GM10248 (cell line): ENCODE data around the gene LRRK1.

Experiments
- CTCF ChIA-PET: fragments of 300-600 bp; sonication (Branson Sonifier 250); formaldehyde crosslinking; extraction: SDS; loops from one replicate; lab custom pipeline; 2021; ENCODE audit warnings: antibody characterized with exemption; lab: Yijun Ruan, JAX
- POLR2A ChIA-PET: fragments of 350-650 bp; sonication (Branson Sonifier 250); formaldehyde crosslinking; extraction: SDS; loops from one replicate; lab custom pipeline; 2020; ENCODE audit warnings: antibody characterized with exemption; lab: Yijun Ruan, JAX
- DNase-seq: peaks from one replicate; pipeline ENCODE4 v3.0.0; 2012; ENCODE audit errors: extremely low spot score
- CTCF ChIP-seq: IDR thresholded peaks from 2 replicates; pipeline ENCODE4 v1.5.1; 2012; ENCODE audit warnings: mild to moderate bottlenecking, low read depth; ENCODE audit errors: extremely low read depth, missing control alignments, control extremely low read depth

The LRRK1 gene

DNA sequence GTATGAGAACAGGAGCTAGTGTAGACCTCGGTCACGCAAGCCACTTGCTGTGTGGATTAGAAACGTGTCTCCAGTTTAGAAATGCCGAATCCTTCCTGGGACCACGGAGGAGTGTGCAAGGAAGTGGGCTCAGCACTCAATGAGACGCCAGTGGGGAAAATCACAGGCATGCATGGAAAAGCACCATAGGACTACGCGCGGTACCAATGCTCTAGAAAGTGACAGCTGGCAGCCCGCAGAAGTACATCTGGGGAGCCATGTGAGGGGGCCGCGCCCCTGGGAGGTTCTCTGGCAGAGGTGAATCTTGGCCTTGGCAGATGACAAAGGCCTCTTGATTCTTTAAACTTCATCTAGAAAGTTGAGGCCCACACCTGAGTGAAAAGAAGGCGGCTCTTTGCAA lies 99.3 kb downstream of the LRRK1 start:
- ChIA-PET CTCF (interaction anchor here (1.3 to 7.1 kb wide), 4 partner anchors 10 to 240 kb away, joined by 5 to 83 read pairs (median 11); partner anchors contain the start of gene CHSY1), POLR2A (no interaction called here)
- no peak for DNase-seq
- no peak for TF ChIP-seq CTCF

GRCh38 chr15:101019366-101019896 lies 100.3 kb downstream of the LRRK1 start:
- no peak for TF ChIP-seq CTCF
- no peak for DNase-seq
- CTCF ChIA-PET, result interaction anchor here (0.9 to 7.1 kb wide), 5 partner anchors 11 to 239 kb away, joined by 3 to 83 read pairs (median 6); partner anchors contain the start of gene CHSY1
- POLR2A ChIA-PET, result no interaction called here

GRCh38 chr15:101020451-101020850 lies 101.3 kb downstream of the LRRK1 start:
- no peak for TF ChIP-seq CTCF
- POLR2A ChIA-PET, result interaction anchor here (0.7 kb wide), 1 partner anchor 1775 kb away, joined by 8 read pairs; no protein-coding TSS in a partner anchor
- CTCF ChIA-PET, result interaction anchor here (0.7 to 7.1 kb wide), 7 partner anchors 12 to 456 kb away, joined by 3 to 83 read pairs (median 5); no protein-coding TSS in a partner anchor
- DNase-seq, result no peak

GRCh38 chr15:101020945-101021344 lies 101.8 kb downstream of the LRRK1 start:
- ChIA-PET CTCF (interaction anchor here (0.7 to 7.1 kb wide), 8 partner anchors 11 to 457 kb away, joined by 3 to 83 read pairs (median 4); no protein-coding TSS in a partner anchor), POLR2A (interaction anchor here (0.7 kb wide), 1 partner anchor 1775 kb away, joined by 8 read pairs; no protein-coding TSS in a partner anchor)

GRCh38 chr15:101022306-101022705 lies 103.1 kb downstream of the LRRK1 start:
- no peak for TF ChIP-seq CTCF
- POLR2A ChIA-PET, result no interaction called here
- no peak for DNase-seq
- CTCF ChIA-PET, result interaction anchor here (0.8 to 7.1 kb wide), 6 partner anchors 10 to 238 kb away, joined by 3 to 83 read pairs (median 4); no protein-coding TSS in a partner anchor

More at GRCh38 chr15:101020945-101021344, 101.8 kb downstream of the LRRK1 start:
- no peak for DNase-seq
- no peak for TF ChIP-seq CTCF

- DNase-seq, result no peak
- no peak for TF ChIP-seq CTCF
- CTCF ChIA-PET, result interaction anchor here (1.2 to 7.1 kb wide), 3 partner anchors 9 to 105 kb away, joined by 3 to 83 read pairs (median 3); no protein-coding TSS in a partner anchor
- POLR2A ChIA-PET, result interaction anchor here (0.6 kb wide), 1 partner anchor 409 kb away, joined by 5 read pairs; no protein-coding TSS in a partner anchor
These were observed 103.7 kb downstream of the LRRK1 start for GRCh38 chr15:101022876-101023275.
